Measurements from ENCODE around the gene NT5DC1. TPM values are rescaled to one million over a fixed set of nuclear protein-coding genes. Genes with fewer than 3 reads are reported as not detected.
"Not testable (repeated sequence)": the region's sequence is repeated elsewhere in the genome, so short reads cannot be mapped to it uniquely, and the experiment has no call there.

NT5DC1 gene
- total RNA-seq, 2 donors from 2014 or later: 5.6 to 10.9 TPM

DNA sequence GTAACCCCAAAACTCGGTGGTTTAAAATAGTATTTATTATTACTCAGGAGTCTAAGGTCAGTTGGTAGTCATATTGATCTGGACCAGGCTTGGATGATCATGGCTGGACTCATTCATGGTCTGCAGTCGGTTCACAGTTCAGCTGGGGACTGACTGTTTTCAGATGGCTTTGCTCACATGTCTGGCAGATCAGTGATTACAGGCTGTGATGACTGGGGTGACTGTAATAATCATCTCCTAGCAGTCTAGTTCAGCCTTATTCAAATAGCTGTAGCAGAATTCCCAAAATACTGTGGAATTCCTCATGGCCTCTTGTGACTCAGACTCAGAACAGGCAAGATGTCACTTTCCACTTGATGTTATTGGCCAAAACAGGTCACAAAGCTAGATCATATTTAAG lies 16.4 kb upstream of the NT5DC1 start:
- intact Hi-C loops (cut with DNase I): no loop called here
- no peak for DNase-seq
- Histone ChIP-seq H3K27me3 (no peaks in the 10 kb centered on the region), H3K9me3 (no peaks in the 10 kb centered on the region), H3K27ac (no peak overlapping the region), H3K4me1 (no peaks in the 10 kb centered on the region), H3K36me3 (replicated peaks in 1 of 2; ENCODE audit: insufficient read depth in 1 of 2, low read depth in 2 of 2) (no peaks in the 10 kb centered on the region), H3K4me3 (no peak overlapping the region)
- TF ChIP-seq POLR2A (IDR thresholded peaks at IDR 0.05) (no peak), CTCF (IDR thresholded peaks at IDR 0.05) (no peak)
- WGBS, 2 donors: 69 to 87% methylated on average over 2 of the region's 2 CpGs
- no peak for ATAC-seq

GRCh38 chr6:116087437-116088027 lies 13.1 kb upstream of the NT5DC1 start:
- intact Hi-C loops (cut with DNase I): no loop called here
- no peaks in the 10 kb centered on the region for H3K4me1 ChIP-seq
- TF ChIP-seq CTCF (IDR thresholded peaks at IDR 0.05) (no peak), POLR2A (IDR thresholded peaks at IDR 0.05) (no peak)
- no peaks in the 10 kb centered on the region for H3K9me3 ChIP-seq
- 73 to 76% methylated on average over 4 of the region's 4 CpGs for WGBS, 2 donors
- DNase-seq: no peak
- ATAC-seq: no peak
- H3K4me3 ChIP-seq: no peak overlapping the region
- H3K27ac ChIP-seq: no peak overlapping the region
- H3K36me3 ChIP-seq (replicated peaks in 1 of 2; ENCODE audit: insufficient read depth in 1 of 2, low read depth in 2 of 2): no peaks in the 10 kb centered on the region
- H3K27me3 ChIP-seq: no peaks in the 10 kb centered on the region

DNA sequence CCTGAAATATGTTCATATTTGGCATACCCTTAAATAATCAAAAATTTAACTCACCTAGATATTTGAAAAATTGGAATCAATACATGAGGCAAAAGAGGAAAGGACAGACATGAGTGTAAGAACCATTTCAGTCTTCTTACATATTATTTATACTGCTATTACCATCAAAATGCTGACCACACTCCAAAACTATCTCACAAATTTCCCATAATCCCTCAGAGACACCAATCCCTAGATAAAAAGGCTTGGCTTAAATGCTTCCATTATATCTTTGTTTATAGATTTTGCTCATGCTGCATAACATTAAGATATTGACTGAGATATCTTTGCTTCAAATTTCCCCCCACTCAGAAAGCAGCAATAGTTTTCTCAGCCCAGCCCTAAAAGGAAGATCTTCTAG lies 11.7 kb upstream of the NT5DC1 start:
- DNase-seq: no peak
- Histone ChIP-seq H3K27ac (no peak overlapping the region), H3K4me1 (no peaks in the 10 kb centered on the region), H3K9me3 (no peaks in the 10 kb centered on the region), H3K27me3 (no peaks in the 10 kb centered on the region), H3K36me3 (replicated peaks in 1 of 2; ENCODE audit: insufficient read depth in 1 of 2, low read depth in 2 of 2) (no peaks in the 10 kb centered on the region), H3K4me3 (no peak overlapping the region)
- TF ChIP-seq CTCF (IDR thresholded peaks at IDR 0.05): no peak
- intact Hi-C loops (cut with DNase I): no loop called here
- no peak for ATAC-seq

GRCh38 chr6:116090251-116090650 lies 10.4 kb upstream of the NT5DC1 start:
- no peaks in the 10 kb centered on the region for H3K4me1 ChIP-seq
- H3K4me3 ChIP-seq: no peak overlapping the region
- intact Hi-C loops (cut with DNase I): no loop called here
- TF ChIP-seq CTCF (IDR thresholded peaks at IDR 0.05): no peak
- no peak for TF ChIP-seq POLR2A (IDR thresholded peaks at IDR 0.05)
- H3K9me3 ChIP-seq: no peaks in the 10 kb centered on the region
- 86 to 89% methylated on average over 2 of the region's 2 CpGs for WGBS, 2 donors
- H3K36me3 ChIP-seq (replicated peaks in 1 of 2; ENCODE audit: insufficient read depth in 1 of 2, low read depth in 2 of 2): no peaks in the 10 kb centered on the region
- H3K27me3 ChIP-seq: no peaks in the 10 kb centered on the region
- no peak overlapping the region for H3K27ac ChIP-seq
- no peak for DNase-seq
- no peak for ATAC-seq

DNA sequence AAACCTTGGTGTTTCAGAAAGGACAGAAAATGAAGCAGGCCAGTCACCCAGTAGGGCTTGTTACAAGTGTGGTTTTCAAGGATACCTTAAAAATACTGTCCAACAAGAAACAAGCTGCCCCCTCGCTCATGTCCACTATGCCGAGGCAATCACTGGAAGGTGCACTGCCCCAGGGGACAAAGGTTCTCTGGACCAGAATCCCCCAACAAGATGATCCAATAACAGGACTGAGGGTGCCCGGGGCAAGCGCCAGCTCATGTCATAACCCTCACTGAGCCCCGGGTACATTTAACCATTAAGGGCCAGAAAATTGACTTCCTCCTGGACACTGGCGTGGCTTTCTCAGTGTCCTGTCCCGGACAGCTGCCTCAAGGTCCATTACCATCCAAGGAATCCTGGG lies 6.6 kb upstream of the NT5DC1 start:
- TF ChIP-seq POLR2A (IDR thresholded peaks at IDR 0.05): no peak
- no peak for TF ChIP-seq CTCF (IDR thresholded peaks at IDR 0.05)
- no peaks in the 10 kb centered on the region for H3K36me3 ChIP-seq (replicated peaks in 1 of 2; ENCODE audit: insufficient read depth in 1 of 2, low read depth in 2 of 2)
- H3K27ac ChIP-seq: no peak overlapping the region
- H3K4me3 ChIP-seq: no peak overlapping the region
- no peak for ATAC-seq
- no peak for DNase-seq
- intact Hi-C loops (cut with DNase I): no loop called here
- no peaks in the 10 kb centered on the region for H3K27me3 ChIP-seq
- WGBS, 2 donors: 86 to 93% methylated on average over 4 to 7 of the region's 7 CpGs
- H3K9me3 ChIP-seq: peaks cover 0 to 10% (median 0%) of the 10 kb centered on the region in 3 donors
- peaks cover 1% of the 10 kb centered on the region for H3K4me1 ChIP-seq

- H3K36me3 ChIP-seq (replicated peaks in 1 of 2; ENCODE audit: insufficient read depth in 1 of 2, low read depth in 2 of 2); H3K9me3 ChIP-seq; H3K4me3 ChIP-seq; DNase-seq; ATAC-seq; H3K27ac ChIP-seq; H3K27me3 ChIP-seq: not testable (repeated sequence)
- intact Hi-C loops (cut with DNase I): loop anchor here (5.0 kb wide), 1 partner anchor 89 kb away; no protein-coding TSS in a partner anchor
- H3K4me1 ChIP-seq: peaks cover 14% of the 10 kb centered on the region
- WGBS, 2 donors: 80 to 84% methylated on average over 9 of the region's 9 CpGs
Observed at GRCh38 chr6:116096048-116096759, 4.4 kb upstream of the NT5DC1 start.

All from body of pancreas (tissue), 4 donors.